Activated CD4-positive, alpha-beta T cell treated with anti-CD3 and anti-CD28 coated beads for 48 hours (primary cell): ENCODE measurements around the gene PCMTD2.

Experiments
- DNase-seq: peaks from one replicate; pipeline ENCODE4 v3.0.0-alpha.2; 2020

PCMTD2 gene

GRCh38 chr20:64255361-64256281 is at the start of gene PCMTD2:
Gene PCMTD2 (plus strand): TSS chr20:64255748. CDS start chr20:64259966, 4,218 bp downstream.
- peak; percentile 91 for DNase-seq

GRCh38 chr20:64206614-64207013 is 48.9 kb upstream of the PCMTD2 start:
- DNase-seq, result no peak

DNA sequence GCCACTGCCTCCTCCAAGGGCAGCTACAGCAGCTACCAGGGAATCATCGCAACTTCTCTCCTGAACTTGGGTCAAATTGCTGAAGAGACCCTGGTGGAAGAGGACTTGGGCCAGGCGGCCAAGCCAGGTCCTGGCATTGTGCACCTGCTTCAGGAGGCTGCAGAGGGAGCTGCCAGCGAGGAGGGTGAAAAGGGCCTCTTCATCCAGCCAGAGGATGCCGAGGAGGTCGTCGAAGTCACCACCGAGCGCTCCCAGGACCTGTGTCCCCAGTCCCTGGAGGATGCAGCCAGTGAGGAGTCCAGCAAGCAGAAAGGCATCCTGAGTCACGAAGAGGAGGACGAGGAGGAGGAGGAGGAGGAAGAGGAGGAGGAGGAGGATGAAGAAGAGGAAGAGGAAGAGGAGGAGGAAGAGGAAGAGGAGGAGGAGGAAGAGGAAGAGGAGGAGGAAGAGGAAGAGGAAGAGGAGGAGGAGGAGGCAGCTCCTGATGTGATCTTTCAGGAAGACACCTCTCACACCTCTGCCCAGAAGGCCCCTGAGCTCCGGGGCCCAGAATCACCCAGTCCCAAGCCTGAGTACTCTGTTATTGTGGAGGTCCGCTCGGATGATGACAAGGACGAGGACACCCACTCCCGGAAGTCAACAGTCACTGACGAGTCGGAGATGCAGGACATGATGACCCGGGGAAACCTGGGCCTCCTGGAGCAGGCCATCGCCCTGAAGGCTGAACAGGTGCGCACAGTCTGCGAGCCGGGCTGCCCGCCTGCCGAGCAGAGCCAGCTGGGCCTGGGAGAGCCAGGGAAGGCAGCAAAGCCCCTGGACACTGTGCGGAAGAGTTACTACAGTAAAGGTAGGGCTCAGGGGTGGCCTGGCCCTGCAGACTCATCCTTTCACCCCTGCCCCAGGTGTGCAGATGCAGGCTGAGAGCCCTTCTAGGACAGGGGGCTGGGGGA is 47.6 kb upstream of the PCMTD2 start:
- no peak for DNase-seq

DNA sequence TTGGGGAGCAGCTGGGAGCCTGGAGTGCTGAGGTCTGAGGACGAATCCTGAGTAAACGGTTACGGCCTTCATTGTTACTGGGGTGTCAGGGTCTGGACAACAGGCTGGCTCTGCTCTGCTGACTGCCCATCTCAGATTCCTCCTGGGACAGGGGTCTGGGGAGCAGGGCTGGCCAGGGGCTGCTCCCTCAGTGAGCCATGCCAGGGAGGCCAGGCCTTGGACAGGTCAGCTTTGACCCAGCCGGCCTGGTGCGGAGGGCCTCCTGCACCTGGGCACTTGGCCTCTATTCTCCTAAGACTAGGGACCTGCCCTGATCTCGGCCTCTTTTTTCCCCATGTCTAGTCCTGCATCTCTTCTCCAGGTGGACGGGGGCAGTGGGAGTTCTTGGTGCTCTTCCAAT is 46.4 kb upstream of the PCMTD2 start:
- DNase-seq, result no peak

GRCh38 chr20:64210656-64211369 is 44.7 kb upstream of the PCMTD2 start:
- no peak for DNase-seq

DNA sequence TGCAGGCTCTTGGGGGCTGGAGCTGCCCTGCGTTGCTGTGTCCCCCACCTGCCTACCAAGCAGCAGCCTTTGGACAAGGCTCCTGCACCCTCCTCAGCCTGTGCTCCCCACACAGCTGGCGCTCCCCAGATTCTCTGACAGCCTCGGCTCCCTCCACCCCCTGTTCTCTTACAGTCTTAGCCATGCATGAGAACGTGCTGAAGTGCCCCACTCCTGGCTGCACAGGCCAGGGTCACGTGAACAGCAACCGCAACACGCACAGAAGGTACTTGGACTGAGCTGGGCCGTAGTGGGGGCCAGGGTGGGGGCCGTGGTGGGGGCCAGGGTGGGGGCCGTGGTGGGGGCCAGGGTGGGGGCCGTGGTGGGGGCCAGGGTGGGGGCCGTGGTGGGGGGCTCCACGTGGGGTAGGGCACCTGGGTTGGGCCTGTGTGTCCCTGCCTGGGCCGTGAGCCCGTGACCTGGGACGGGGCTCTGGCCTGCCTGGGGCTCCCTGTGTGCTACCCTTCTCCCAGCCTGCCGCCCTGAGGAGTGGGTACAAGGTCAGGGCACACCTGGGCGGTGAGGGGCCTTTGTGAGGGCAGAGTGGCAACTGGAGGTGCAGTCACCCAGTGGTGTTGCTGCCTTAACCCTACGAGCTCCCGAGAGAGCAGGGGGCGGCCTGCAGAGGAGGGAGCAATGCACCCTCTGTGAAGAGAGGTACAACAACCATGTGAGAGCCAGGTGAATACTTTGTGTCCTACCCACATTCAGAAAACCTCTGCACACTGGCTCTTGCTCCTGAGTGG is 43.5 kb upstream of the PCMTD2 start:
- DNase-seq, result no peak

DNA sequence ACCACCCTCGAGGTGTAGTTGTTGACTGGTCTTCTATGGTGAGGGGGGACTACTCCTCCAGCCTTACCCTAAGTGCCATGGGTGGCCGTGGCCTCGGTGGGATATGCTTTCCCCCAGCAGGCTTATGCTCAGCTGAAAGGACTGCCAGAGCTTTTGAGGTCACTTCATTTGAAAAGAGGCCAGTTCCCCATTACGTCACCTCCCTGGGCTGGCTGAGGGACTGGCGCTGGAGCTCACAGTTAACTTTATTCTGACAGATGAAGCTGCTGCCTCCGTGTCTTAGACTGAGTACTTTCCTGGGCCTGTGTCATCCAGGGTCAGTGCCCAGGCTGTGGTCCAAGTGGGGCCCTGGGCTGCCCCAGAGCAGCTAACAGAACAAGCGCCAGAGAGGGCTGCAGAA is 42.8 kb upstream of the PCMTD2 start:
- DNase-seq, result no peak

- DNase-seq, result no peak
Measured at GRCh38 chr20:64214113-64214512, 41.4 kb upstream of the PCMTD2 start.

GRCh38 chr20:64214952-64215351 is 40.6 kb upstream of the PCMTD2 start:
- DNase-seq, result no peak

DNA sequence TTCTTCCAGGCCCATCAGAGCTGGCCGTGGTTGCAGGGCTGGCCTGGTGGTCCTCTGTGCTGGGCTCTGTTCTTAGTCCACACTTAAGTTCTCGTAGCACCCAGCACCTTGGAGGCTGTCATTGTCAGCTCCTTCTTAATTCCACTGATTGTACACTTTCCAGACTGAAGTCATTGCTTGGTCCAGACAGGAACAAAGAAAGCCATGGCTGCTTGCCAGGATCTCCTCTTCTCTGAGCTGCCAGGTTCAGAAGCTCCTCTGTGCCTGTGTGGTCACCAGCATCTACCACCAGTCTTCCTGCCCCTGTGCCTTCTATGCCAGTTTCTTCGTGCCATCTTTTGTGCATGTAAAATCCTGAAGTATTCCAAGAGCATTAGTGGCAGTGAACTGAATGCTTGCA is 39.5 kb upstream of the PCMTD2 start:
- no peak for DNase-seq

DNA sequence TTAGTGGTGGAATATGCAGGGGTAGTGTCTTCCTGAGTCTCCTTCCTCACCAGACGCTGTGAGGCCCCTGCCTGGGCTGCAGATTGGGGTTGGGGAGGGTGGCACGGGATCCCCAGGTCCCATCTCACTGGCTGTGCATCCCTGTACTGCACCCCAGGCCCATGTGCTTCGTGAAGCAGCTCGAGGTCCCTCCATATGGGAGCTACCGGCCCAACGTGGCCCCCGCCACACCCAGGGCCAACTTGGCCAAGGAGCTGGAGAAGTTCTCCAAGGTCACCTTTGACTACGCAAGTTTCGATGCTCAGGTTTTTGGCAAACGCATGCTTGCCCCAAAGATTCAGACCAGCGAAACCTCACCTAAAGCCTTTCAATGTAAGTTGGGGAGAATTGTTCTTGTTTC is 38.6 kb upstream of the PCMTD2 start:
- no peak for DNase-seq

DNA sequence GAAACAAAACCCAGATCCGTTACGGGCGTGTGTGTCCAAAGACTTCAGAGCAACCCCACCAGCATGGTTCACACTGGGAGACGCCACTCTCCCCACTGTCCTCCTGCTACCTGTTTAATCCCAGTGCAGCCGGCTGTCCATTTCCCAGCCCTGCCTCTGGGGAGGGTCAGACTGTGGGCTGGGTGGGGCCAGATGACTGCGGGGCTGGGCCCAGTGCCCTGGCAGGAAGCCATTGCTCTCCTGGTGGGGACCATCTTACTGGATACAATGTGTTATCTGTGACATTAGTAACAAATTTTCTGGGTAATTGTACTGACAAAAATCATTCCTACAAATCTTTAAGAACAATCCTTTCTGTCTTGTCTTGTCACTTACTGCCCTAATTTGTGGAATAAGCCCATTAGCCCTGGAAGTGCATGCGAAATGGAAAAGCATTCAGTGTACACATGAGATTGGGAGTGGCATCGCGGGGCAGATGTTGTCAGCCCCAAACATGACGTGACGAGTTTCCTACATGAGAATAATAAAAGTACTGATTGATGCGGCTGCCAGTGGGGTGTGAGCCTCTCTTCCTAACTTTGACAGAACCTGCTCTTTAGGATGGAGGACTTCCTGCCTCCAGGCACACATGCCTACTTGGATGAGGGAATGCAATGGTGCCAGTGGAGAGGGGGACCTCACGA is 37.9 kb upstream of the PCMTD2 start:
- no peak for DNase-seq

- DNase-seq, result peak; percentile 14
Measured at GRCh38 chr20:64219202-64219601, 36.3 kb upstream of the PCMTD2 start.

GRCh38 chr20:64219730-64220129 is 35.8 kb upstream of the PCMTD2 start:
- no peak for DNase-seq

DNA sequence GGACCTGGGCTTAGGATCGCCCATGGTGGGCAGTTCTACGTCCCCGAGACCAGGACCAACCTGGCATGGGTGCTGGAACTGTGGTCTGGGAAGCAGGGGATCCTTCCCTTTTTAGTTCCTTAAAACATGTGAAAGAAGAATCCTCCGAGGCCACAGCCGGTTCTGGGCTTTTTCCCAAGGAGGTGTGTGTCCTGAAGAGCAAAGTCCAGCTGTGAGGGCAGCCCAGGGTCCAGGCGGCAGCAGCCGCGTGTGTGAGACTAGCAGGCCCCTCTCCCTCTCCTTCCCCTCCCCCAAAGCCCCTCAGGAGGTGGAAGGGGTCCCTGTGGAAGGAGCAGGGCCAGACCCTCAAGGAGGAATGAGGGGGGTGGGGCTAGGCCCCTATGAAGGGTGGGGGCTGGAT is 35.1 kb upstream of the PCMTD2 start:
- no peak for DNase-seq

- DNase-seq, result no peak
Measured at GRCh38 chr20:64220891-64221527, 34.5 kb upstream of the PCMTD2 start.

DNA sequence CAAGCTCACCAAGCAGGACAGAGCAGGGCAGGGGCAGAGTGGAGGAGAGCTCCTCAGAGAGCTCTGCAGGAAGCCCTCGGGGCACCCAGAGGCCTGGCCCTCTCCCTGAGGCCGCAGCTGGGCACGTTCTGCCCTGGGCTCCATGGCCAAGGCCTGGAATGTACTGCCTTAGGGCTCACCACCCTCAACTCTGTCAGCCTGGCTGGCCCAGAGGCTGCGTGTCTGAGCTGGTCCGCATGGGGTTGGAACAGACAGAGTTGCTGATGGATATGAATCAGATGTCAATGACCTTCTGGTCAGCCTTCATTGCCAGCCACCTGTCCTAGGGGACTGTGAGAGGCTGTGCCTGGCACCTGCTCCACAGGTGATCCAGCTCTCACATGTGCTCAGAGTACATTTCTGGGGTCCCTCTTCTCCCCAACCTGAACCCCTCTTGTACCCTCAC is 33.2 kb upstream of the PCMTD2 start:
- no peak for DNase-seq

- DNase-seq, result no peak
Measured at GRCh38 chr20:64222851-64223525, 32.6 kb upstream of the PCMTD2 start.

- no peak for DNase-seq
Measured at GRCh38 chr20:64223526-64224067, 32.0 kb upstream of the PCMTD2 start.
